Measurements from ENCODE around the gene NXPH2.
"Not testable (repeated sequence)": the region's sequence is repeated elsewhere in the genome, so short reads cannot be mapped to it uniquely, and the experiment has no call there.

Gene NXPH2

GRCh38 chr2:138676619-138677021 is 103.6 kb downstream of the NXPH2 start:
- Histone ChIP-seq H3K4me1 (no peaks in the 10 kb centered on the region), H4K20me1 (no peaks in the 10 kb centered on the region), H3K36me3 (no peaks in the 10 kb centered on the region), H3K4me2 (no peak overlapping the region), H3K9ac (no peak overlapping the region), H3K4me3 (no peak overlapping the region), H3K27me3 (no peaks in the 10 kb centered on the region), H3K27ac (no peak overlapping the region), H3K9me3 (replicated peaks in 1 of 11) (no peaks in the 10 kb centered on the region)
- no peak for TF ChIP-seq Cebpa-rat (IDR thresholded peaks at IDR 0.05)

GRCh38 chr2:138671566-138671965 is 108.6 kb downstream of the NXPH2 start:
- Histone ChIP-seq H3K4me3 (no peak overlapping the region), H3K4me2 (no peak overlapping the region), H3K9me3 (replicated peaks in 1 of 11) (no peaks in the 10 kb centered on the region), H3K9ac (no peak overlapping the region), H4K20me1 (no peaks in the 10 kb centered on the region), H3K27me3 (no peaks in the 10 kb centered on the region), H3K36me3 (no peaks in the 10 kb centered on the region), H3K4me1 (no peaks in the 10 kb centered on the region), H3K27ac (no peak overlapping the region)
- no peak for TF ChIP-seq Cebpa-rat (IDR thresholded peaks at IDR 0.05)

GRCh38 chr2:138670734-138671133 is 109.5 kb downstream of the NXPH2 start:
- Histone ChIP-seq H3K9me3 (replicated peaks in 1 of 11) (no peaks in the 10 kb centered on the region), H3K4me1 (no peaks in the 10 kb centered on the region), H4K20me1 (no peaks in the 10 kb centered on the region), H3K27me3 (no peaks in the 10 kb centered on the region), H3K4me2 (no peak overlapping the region), H3K36me3 (no peaks in the 10 kb centered on the region), H3K27ac (no peak overlapping the region), H3K4me3 (no peak overlapping the region), H3K9ac (no peak overlapping the region)
- no peak for TF ChIP-seq Cebpa-rat (IDR thresholded peaks at IDR 0.05)

- H4K20me1 ChIP-seq, result no peaks in the 10 kb centered on the region
- H3K27ac ChIP-seq, result no peak overlapping the region
- no peaks in the 10 kb centered on the region for H3K27me3 ChIP-seq
- H3K9me3 ChIP-seq (replicated peaks in 1 of 11), result no peaks in the 10 kb centered on the region
- TF ChIP-seq Cebpa-rat (IDR thresholded peaks at IDR 0.05), result no peak
- H3K36me3 ChIP-seq, result no peaks in the 10 kb centered on the region
- no peak overlapping the region for H3K9ac ChIP-seq
- no peak overlapping the region for H3K4me3 ChIP-seq
- no peaks in the 10 kb centered on the region for H3K4me1 ChIP-seq
- no peak overlapping the region for H3K4me2 ChIP-seq
These were observed 114.3 kb downstream of the NXPH2 start for GRCh38 chr2:138665937-138666336.

GRCh38 chr2:138658187-138658894 is 121.8 kb downstream of the NXPH2 start:
- Histone ChIP-seq H3K36me3 (no peaks in the 10 kb centered on the region), H4K20me1 (no peaks in the 10 kb centered on the region), H3K4me1 (0 out of 20 replicates have a peak, but pooled peaks cover 0 to 4% (median 0%) of the 10 kb centered on the region in 10 experiments), H3K27me3 (no peaks in the 10 kb centered on the region), H3K9ac (no peak overlapping the region), H3K9me3 (replicated peaks in 1 of 11) (no peaks in the 10 kb centered on the region), H3K4me3 (no peak overlapping the region), H3K27ac (no peak overlapping the region), H3K4me2 (no peak overlapping the region)
- no peak for TF ChIP-seq Cebpa-rat (IDR thresholded peaks at IDR 0.05)

- Histone ChIP-seq H3K4me2 (no peak overlapping the region), H3K4me1 (0 out of 20 replicates have a peak, but pooled peaks cover 0 to 4% (median 0%) of the 10 kb centered on the region in 10 experiments), H3K36me3 (no peaks in the 10 kb centered on the region), H3K9me3 (replicated peaks in 1 of 11) (no peaks in the 10 kb centered on the region), H3K27ac (no peak overlapping the region), H4K20me1 (no peaks in the 10 kb centered on the region), H3K4me3 (no peak overlapping the region), H3K27me3 (no peaks in the 10 kb centered on the region), H3K9ac (no peak overlapping the region)
- TF ChIP-seq Cebpa-rat (IDR thresholded peaks at IDR 0.05), result no peak
These were observed 126.0 kb downstream of the NXPH2 start for GRCh38 chr2:138654146-138654545.

- H3K9me3 ChIP-seq (replicated peaks in 1 of 11), result no peaks in the 10 kb centered on the region
- H3K9ac ChIP-seq, result no peak overlapping the region
- no peaks in the 10 kb centered on the region for H3K36me3 ChIP-seq
- no peaks in the 10 kb centered on the region for H4K20me1 ChIP-seq
- no peak for TF ChIP-seq Cebpa-rat (IDR thresholded peaks at IDR 0.05)
- no peak overlapping the region for H3K4me3 ChIP-seq
- 0 out of 20 replicates have a peak, but pooled peaks cover 0 to 4% (median 0%) of the 10 kb centered on the region in 10 experiments for H3K4me1 ChIP-seq
- no peak overlapping the region for H3K4me2 ChIP-seq
- no peak overlapping the region for H3K27ac ChIP-seq
- H3K27me3 ChIP-seq, result no peaks in the 10 kb centered on the region
These were observed 127.8 kb downstream of the NXPH2 start for GRCh38 chr2:138652378-138652777.

GRCh38 chr2:138649571-138649970 is 130.6 kb downstream of the NXPH2 start:
- no peaks in the 10 kb centered on the region for H4K20me1 ChIP-seq
- H3K27me3 ChIP-seq, result no peaks in the 10 kb centered on the region
- no peak overlapping the region for H3K4me2 ChIP-seq
- TF ChIP-seq Cebpa-rat (IDR thresholded peaks at IDR 0.05), result no peak
- no peaks in the 10 kb centered on the region for H3K4me1 ChIP-seq
- H3K9ac ChIP-seq, result no peak overlapping the region
- H3K4me3 ChIP-seq, result no peak overlapping the region
- H3K9me3 ChIP-seq (replicated peaks in 1 of 11), result no peaks in the 10 kb centered on the region
- H3K36me3 ChIP-seq, result no peaks in the 10 kb centered on the region
- no peak overlapping the region for H3K27ac ChIP-seq

GRCh38 chr2:138648606-138649005 is 131.6 kb downstream of the NXPH2 start:
- TF ChIP-seq Cebpa-rat (IDR thresholded peaks at IDR 0.05), result no peak
- Histone ChIP-seq H3K36me3 (no peaks in the 10 kb centered on the region), H3K27ac (no peak overlapping the region), H3K27me3 (no peaks in the 10 kb centered on the region), H3K9ac (no peak overlapping the region), H3K9me3 (replicated peaks in 1 of 11) (no peaks in the 10 kb centered on the region), H3K4me1 (no peaks in the 10 kb centered on the region), H3K4me3 (no peak overlapping the region), H4K20me1 (no peaks in the 10 kb centered on the region), H3K4me2 (no peak overlapping the region)

GRCh38 chr2:138644776-138645175 is 135.4 kb downstream of the NXPH2 start:
- H3K4me2 ChIP-seq; H3K27ac ChIP-seq; H3K4me3 ChIP-seq; H3K9me3 ChIP-seq (replicated peaks in 1 of 11); H3K4me1 ChIP-seq; H3K36me3 ChIP-seq; H3K27me3 ChIP-seq; H3K9ac ChIP-seq; H4K20me1 ChIP-seq: not testable (repeated sequence)

All from BLaER1 treated with 17β-estradiol and CSF1 and Interleukin-3, amounts not matched to agents 10 nM and 100 nM (cell line).